Panc1 (cell line): ENCODE results near the gene POFUT1. TPM values are rescaled to one million over a fixed set of nuclear protein-coding genes. Genes with fewer than 3 reads are reported as not detected.

ENCODE experiments used
- ATAC-seq: fragments of 200-7000 bp; cut with Tn5 transposase; 2 replicates; pipeline ENCODE4 v1.9.1; 2020; ENCODE audit warnings: mild to moderate bottlenecking, moderate library complexity
- BruUV-seq: library from RNA; stranded (reverse); fragments of 400-500 nt; replicated peaks from 2 replicates; lab custom pipeline; 2021; lab: Mats Ljungman, UMichigan
- CTCF ChIA-PET: fragments of 300-600 bp; sonication (Branson Sonifier 250); formaldehyde crosslinking; loops from one replicate; lab custom pipeline; 2022; ENCODE audit warnings: antibody characterized with exemption; lab: Charles Lee
- POLR2A ChIA-PET: fragments of 300-600 bp; sonication (Branson Sonifier 250); formaldehyde crosslinking; loops from one replicate; lab custom pipeline; 2022; ENCODE audit warnings: antibody characterized with exemption; lab: Charles Lee
- DNase-seq: peaks from one replicate; pipeline ENCODE4 v3.0.0-alpha.2; 2010; ENCODE audit warnings: low read depth, low spot score
- H3K27ac ChIP-seq: 2 replicates; pipeline ENCODE4 v1.5.1; 2011; ENCODE audit warnings: mild to moderate bottlenecking, low read length, inconsistent platforms
- H3K27me3 ChIP-seq: fragments of 200-500 bp; sonication (Bioruptor generic); 2 replicates; pipeline ENCODE4 v1.6.0; 2014; ENCODE audit warnings: low read length, inconsistent platforms; ENCODE audit not compliant: control insufficient read depth, insufficient read depth
- H3K36me3 ChIP-seq: fragments of 200-500 bp; sonication (Bioruptor generic); 2 replicates; pipeline ENCODE4 v1.5.1; 2014; ENCODE audit warnings: inconsistent platforms, mild to moderate bottlenecking, low read length, moderate library complexity; ENCODE audit not compliant: control insufficient read depth, insufficient read depth
- H3K4me1 ChIP-seq: 2 replicates; pipeline ENCODE4 v1.5.1; 2011; ENCODE audit warnings: inconsistent platforms, mild to moderate bottlenecking, low read length, moderate library complexity; ENCODE audit not compliant: control insufficient read depth, insufficient read depth
- H3K4me3 ChIP-seq, 2 experiments: 2 replicates each; pipeline ENCODE4 v1.5.1; 2011 to 2012; ENCODE audit warnings: low read depth in 2 of 2, low read length in 2 of 2, mild to moderate bottlenecking in 2 of 2, inconsistent platforms in 1 of 2, moderate library complexity in 1 of 2
- H3K9me3 ChIP-seq: fragments of 200-500 bp; sonication (Bioruptor generic); 2 replicates; pipeline ENCODE4 v1.5.1; 2014; ENCODE audit warnings: low read depth, mild to moderate bottlenecking, inconsistent platforms, low read length, moderate library complexity; ENCODE audit not compliant: control insufficient read depth, insufficient read depth
- CTCF ChIP-seq: fragments of 450-650 bp; IDR thresholded peaks from 2 replicates; pipeline ENCODE4 v1.5.1; 2017; ENCODE audit warnings: mild to moderate bottlenecking
- POLR2AphosphoS5 ChIP-seq: IDR thresholded peaks from 2 replicates; pipeline ENCODE4 v1.6.1; 2012; ENCODE audit warnings: mild to moderate bottlenecking, low read depth, low read length, moderate library complexity
- REST ChIP-seq, 2 experiments: IDR thresholded peaks; 2 replicates each; pipeline ENCODE4 v1.6.1; 2011 to 2012; ENCODE audit warnings: low read depth in 2 of 2, control low read depth in 1 of 2, low read length in 1 of 2, mild to moderate bottlenecking in 1 of 2, moderate library complexity in 1 of 2; ENCODE audit not compliant: insufficient read depth in 1 of 2
- SIN3A ChIP-seq: IDR thresholded peaks from 2 replicates; pipeline ENCODE4 v1.6.1; 2012; ENCODE audit warnings: low read depth, mild to moderate bottlenecking, low read length, moderate library complexity, borderline replicate concordance; ENCODE audit not compliant: insufficient read depth
- TCF7L2 ChIP-seq: IDR thresholded peaks from 2 replicates; pipeline ENCODE4 v1.6.1; 2011; ENCODE audit warnings: mild to moderate bottlenecking, low read depth, low read length, inconsistent platforms
- in situ Hi-C: cut with HindIII; loops from 2 replicates; pipeline ENCODE4 v1.10.0; 2016; ENCODE audit warnings: low sequenced_read_pairs, low pct_unique_long_range_greater_than_20kb
- intact Hi-C: fragments of 100-400 bp; cut with micrococcal nuclease; formaldehyde crosslinking; loops from one replicate; pipeline ENCODE4 v1.10.0; 2022; ENCODE audit not compliant: unreplicated experiment
- total RNA-seq: library from RNA; stranded (reverse); gene quantifications from one replicate; pipeline ENCODE4 v1.2.1, GENCODE V29; 2021; ENCODE audit not compliant: unreplicated experiment

Gene POFUT1
- total RNA-seq, 1 experiment from 2014 or later = 138 TPM

DNA sequence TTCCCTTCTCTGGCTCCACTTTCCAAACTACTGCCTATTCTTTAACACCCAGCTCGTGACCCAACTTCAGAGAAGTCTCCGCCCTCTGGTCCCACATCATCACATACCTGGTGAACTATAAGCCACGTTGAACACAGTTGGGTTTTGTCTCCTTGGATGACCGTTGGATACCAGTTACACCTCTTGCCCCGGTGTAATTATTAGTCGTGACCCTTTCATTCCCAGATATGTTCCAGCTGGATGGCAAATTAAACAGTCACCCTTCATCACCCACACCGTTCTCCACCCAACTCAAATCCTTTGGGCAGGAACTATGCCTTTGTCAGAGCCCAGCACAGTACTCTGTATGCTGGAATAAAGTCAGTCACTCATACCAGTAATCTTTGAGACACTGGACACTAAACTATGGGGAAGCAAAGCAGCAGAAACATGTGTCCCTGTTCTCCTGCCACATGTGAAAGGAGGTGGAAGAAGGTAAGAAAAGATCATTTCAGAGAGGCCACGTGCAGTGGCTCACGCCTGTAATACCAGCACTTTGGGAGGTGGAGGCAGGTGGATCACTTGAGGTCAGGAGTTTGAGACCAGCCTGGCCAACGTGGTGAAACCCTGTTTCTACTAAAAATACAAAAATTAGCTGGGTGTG is 22.6 kb upstream of the POFUT1 start:
- Histone ChIP-seq H3K4me3 (no peak overlapping the region), H3K4me1 (no peaks in the 10 kb centered on the region), H3K36me3 (no peaks in the 10 kb centered on the region), H3K9me3 (no peaks in the 10 kb centered on the region), H3K27ac (no peak overlapping the region), H3K27me3 (no peaks in the 10 kb centered on the region)
- no TSS peak for BruUV-seq
- in situ Hi-C loops = no loop called here
- POLR2A ChIA-PET = interaction anchor here (0.6 to 0.7 kb wide), 2 partner anchors 93 to 342 kb away, joined by 3 to 5 read pairs; no protein-coding TSS in a partner anchor
- intact Hi-C loops = no loop called here
- DNase-seq = no peak
- CTCF ChIA-PET = no interaction called here
- TF ChIP-seq POLR2AphosphoS5 (no peak), REST (IDR thresholded peaks at IDR 0.05; ENCODE audit: insufficient read depth in 1 of 2, low read depth in 2 of 2, low read length in 1 of 2) (no peak), CTCF (no peak), SIN3A (no peak), TCF7L2 (no peak)
- ATAC-seq = no peak

DNA sequence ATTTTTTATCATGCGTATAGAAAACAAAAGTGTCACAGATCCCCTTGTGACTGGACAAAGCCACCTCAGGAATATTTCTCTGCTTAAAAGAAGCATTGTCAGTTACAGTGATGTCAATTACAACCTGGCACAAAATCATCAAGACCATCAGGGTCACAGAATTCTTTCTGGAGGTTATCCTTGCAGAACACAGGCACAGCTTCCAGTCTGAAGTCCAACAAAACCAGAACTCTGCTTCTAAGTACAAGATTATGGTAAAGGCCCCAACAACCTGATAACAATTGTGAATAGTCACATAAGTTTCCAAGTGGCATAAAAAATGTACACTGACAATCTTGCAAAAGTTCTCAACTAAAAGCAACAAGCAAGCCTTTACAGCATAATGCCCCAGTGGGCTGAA is 21.2 kb upstream of the POFUT1 start:
- POLR2A ChIA-PET = interaction anchor here (0.6 kb wide), 1 partner anchor 19 kb away, joined by 3 read pairs; no protein-coding TSS in a partner anchor
- no peak overlapping the region for H3K27ac ChIP-seq

More for the DNA sequence above, 21.2 kb upstream of the POFUT1 start:
- ATAC-seq = no peak
- TF ChIP-seq SIN3A (no peak), CTCF (no peak), REST (IDR thresholded peaks at IDR 0.05; ENCODE audit: insufficient read depth in 1 of 2, low read depth in 2 of 2, low read length in 1 of 2) (no peak), TCF7L2 (no peak), POLR2AphosphoS5 (no peak)
- Histone ChIP-seq H3K9me3 (no peaks in the 10 kb centered on the region), H3K36me3 (no peaks in the 10 kb centered on the region), H3K4me3 (no peak overlapping the region), H3K4me1 (peaks cover 6% of the 10 kb centered on the region; the same call in 1 of the 2 replicates), H3K27me3 (no peaks in the 10 kb centered on the region)
- in situ Hi-C loops = no loop called here
- CTCF ChIA-PET = interaction anchor here (0.6 kb wide), 1 partner anchor 391 kb away, joined by 3 read pairs; no protein-coding TSS in a partner anchor
- intact Hi-C loops = no loop called here
- DNase-seq = no peak
- BruUV-seq = no TSS peak
